Endothelial cell (in vitro differentiated cells): Measurements from ENCODE around the gene CSTB. TPM values are rescaled to one million over a fixed set of nuclear protein-coding genes. Genes with fewer than 3 reads are reported as not detected.
A peak's percentile ranks its signal among the peaks of the same experiment; 100 is the strongest.

Source experiments
- DNase-seq: peaks from one replicate; pipeline ENCODE4 v3.0.0; 2021; ENCODE audit warnings: low spot score
- H3K27ac Mint-ChIP-seq: one replicate; pipeline ENCODE4 v1.8.0; 2021; ENCODE audit warnings: mixed read lengths, inconsistent platforms; ENCODE audit not compliant: unreplicated experiment
- H3K27me3 Mint-ChIP-seq: one replicate; pipeline ENCODE4 v1.8.0; 2021; ENCODE audit warnings: mild to moderate bottlenecking, moderate library complexity, mixed read lengths, inconsistent platforms; ENCODE audit not compliant: unreplicated experiment
- H3K36me3 Mint-ChIP-seq: one replicate; pipeline ENCODE4 v1.8.0; 2021; ENCODE audit warnings: mild to moderate bottlenecking, low read depth, mixed read lengths, inconsistent platforms; ENCODE audit not compliant: unreplicated experiment
- H3K4me1 Mint-ChIP-seq: one replicate; pipeline ENCODE4 v1.8.0; 2021; ENCODE audit warnings: mild to moderate bottlenecking, mixed read lengths, inconsistent platforms; ENCODE audit not compliant: unreplicated experiment
- H3K4me3 Mint-ChIP-seq: one replicate; pipeline ENCODE4 v1.8.0; 2021; ENCODE audit warnings: mild to moderate bottlenecking, mixed read lengths, inconsistent platforms; ENCODE audit not compliant: unreplicated experiment
- H3K9me3 Mint-ChIP-seq: one replicate; pipeline ENCODE4 v1.8.0; 2021; ENCODE audit warnings: mixed read lengths, inconsistent platforms; ENCODE audit not compliant: unreplicated experiment
- total RNA-seq: library from RNA; stranded (reverse); fragmentation: NEBNext Ultra II Directional; extraction: Animal tissue kit (Norgen Biotek cat#: 25700); gene quantifications from one replicate; pipeline ENCODE4 v1.2.1, GENCODE V29; 2021; ENCODE audit not compliant: unreplicated experiment
- TF ChIP-seq, protein P1 (sequence below): fragments of 200-600 bp; sonication (generic); IDR thresholded peaks from one replicate; pipeline ENCODE4 v1.5.0; 2021; ENCODE audit warnings: antibody characterized with exemption; ENCODE audit not compliant: unreplicated experiment

Gene CSTB
- total RNA-seq, 1 donor from 2014 or later = 66.5 TPM

DNA sequence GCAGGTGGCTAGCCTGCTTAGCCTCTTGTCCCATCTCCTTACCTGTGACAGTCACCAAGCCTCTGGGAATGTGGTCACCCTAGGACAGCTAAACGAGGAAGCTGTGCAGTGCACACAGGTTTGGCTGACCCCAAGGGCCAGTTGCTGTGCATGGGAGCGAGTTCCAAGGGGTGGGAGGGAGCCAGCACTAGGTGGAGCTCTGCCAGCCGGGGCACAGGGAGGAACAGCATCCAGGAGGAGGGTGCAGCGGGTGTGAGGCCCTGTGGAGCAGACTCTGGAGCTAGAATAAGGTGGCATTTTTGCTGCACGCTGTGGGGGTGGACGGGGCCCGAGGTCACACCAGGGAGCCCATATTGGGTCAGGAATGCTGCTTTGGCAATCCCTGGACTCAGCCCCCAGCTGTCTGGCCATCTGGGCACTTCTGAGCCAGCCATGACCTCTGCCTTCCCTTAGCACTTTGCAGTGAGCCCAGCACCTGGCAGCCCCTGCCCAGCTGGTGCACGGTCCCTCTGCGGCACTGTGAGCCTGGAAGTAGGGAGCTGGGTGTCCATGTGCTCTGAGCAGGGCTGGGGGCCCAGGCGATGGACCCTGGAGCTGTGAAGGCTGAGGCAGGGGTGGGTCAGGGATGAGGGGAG lies 48.5 kb downstream of the CSTB start:
- TF ChIP-seq, protein P1, sequence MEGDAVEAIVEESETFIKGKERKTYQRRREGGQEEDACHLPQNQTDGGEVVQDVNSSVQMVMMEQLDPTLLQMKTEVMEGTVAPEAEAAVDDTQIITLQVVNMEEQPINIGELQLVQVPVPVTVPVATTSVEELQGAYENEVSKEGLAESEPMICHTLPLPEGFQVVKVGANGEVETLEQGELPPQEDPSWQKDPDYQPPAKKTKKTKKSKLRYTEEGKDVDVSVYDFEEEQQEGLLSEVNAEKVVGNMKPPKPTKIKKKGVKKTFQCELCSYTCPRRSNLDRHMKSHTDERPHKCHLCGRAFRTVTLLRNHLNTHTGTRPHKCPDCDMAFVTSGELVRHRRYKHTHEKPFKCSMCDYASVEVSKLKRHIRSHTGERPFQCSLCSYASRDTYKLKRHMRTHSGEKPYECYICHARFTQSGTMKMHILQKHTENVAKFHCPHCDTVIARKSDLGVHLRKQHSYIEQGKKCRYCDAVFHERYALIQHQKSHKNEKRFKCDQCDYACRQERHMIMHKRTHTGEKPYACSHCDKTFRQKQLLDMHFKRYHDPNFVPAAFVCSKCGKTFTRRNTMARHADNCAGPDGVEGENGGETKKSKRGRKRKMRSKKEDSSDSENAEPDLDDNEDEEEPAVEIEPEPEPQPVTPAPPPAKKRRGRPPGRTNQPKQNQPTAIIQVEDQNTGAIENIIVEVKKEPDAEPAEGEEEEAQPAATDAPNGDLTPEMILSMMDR = no peak
- DNase-seq = no peak
- Mint-ChIP-seq H3K4me3 (no peak overlapping the region), H3K36me3 (peaks cover 10% of the 10 kb centered on the region), H3K27ac (no peak overlapping the region), H3K27me3 (peaks cover 12% of the 10 kb centered on the region), H3K4me1 (peaks cover 41% of the 10 kb centered on the region), H3K9me3 (no peaks in the 10 kb centered on the region)

DNA sequence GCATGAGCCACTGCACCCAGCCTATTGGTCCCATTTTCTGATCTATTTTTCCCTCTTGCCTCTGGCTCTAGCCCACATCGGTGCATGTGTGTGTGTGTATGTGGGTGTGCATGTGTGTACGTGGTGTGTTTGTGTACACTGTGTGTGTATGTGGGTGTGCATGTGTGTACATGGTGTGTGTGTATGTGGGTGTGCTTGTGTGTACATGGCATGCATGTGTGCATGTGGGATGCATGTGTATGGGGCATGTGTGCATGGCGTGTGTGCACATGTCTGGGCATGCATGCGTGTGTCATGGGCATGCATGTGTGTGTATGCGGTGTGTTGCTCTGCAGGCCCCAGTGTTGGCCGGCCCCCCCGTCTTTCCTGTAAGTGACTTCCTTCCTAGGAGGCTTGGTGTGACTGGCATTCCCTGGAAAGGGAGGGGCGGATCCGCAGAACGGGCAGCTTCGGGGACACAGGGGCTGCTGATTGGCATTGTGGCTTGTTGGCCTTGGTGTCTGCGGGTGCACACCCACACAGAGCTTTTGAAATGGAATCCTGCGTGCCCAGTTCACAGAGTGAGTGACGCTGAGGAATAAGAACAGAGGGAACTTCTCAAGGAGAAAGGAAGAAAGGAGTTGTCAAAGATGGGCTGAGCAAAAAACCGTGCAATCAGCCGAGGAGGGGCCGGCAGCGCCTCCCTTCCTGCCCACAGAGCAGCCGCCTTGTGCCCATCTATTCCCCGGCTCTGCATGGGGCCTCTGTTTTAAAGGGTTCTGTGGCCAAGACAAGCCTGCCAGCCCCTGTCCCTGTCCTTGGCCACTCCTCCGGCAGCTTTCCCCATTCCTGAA lies 49.2 kb downstream of the CSTB start:
- H3K36me3 Mint-ChIP-seq = peaks cover 13% of the 10 kb centered on the region
- H3K4me1 Mint-ChIP-seq = peaks cover 47% of the 10 kb centered on the region
- H3K27me3 Mint-ChIP-seq = peaks cover 14% of the 10 kb centered on the region
- peak overlapping the region; percentile 73 for H3K4me3 Mint-ChIP-seq
- TF ChIP-seq, protein P1 = no peak
- H3K9me3 Mint-ChIP-seq = no peaks in the 10 kb centered on the region
- DNase-seq = no peak
- H3K27ac Mint-ChIP-seq = peak overlapping the region; percentile 96

Other genes starting within 250 kb of the CSTB start
- gene HSF2BP, start 116.8 kb downstream of the CSTB start, total RNA-seq = 2.3 TPM
- 33.8 TPM for gene RRP1B, start 116.7 kb downstream of the CSTB start, total RNA-seq
- 72.0 TPM for gene PDXK, start 57.2 kb downstream of the CSTB start, total RNA-seq
- 21.0 TPM for gene RRP1, start 13.3 kb upstream of the CSTB start, total RNA-seq
- 22.6 TPM for gene AGPAT3, start 88.9 kb upstream of the CSTB start, total RNA-seq
- 28.4 TPM for gene TRAPPC10, start 236.0 kb upstream of the CSTB start, total RNA-seq